Uterus (tissue), 4 donors: ENCODE data around the gene EVPL. TPM values are rescaled to one million over a fixed set of nuclear protein-coding genes. Genes with fewer than 3 reads are reported as not detected.

Source experiments
- DNase-seq, 2 donors: peaks; one replicate each; pipeline ENCODE4 v3.0.0-alpha.2; 2019 to 2020
- H3K27ac ChIP-seq, 2 donors: fragments of 200-600 bp; sonication (generic); 1 replicate in 1 of 2; 2 replicates in 1 of 2; pipeline ENCODE4 v1.5.1; 2016 to 2018
- H3K27me3 ChIP-seq, 2 donors: fragments of 200-600 bp; sonication (generic); one replicate each; pipeline ENCODE4 v1.5.1; 2018 to 2019; ENCODE audit warnings: control low read depth in 1 of 2
- H3K36me3 ChIP-seq, 2 donors: fragments of 200-600 bp; sonication (generic); one replicate each; pipeline ENCODE4 v1.5.1; 2019; ENCODE audit warnings: control low read depth in 1 of 2
- H3K4me1 ChIP-seq, 2 donors: fragments of 200-600 bp; sonication (generic); one replicate each; pipeline ENCODE4 v1.5.1; 2018 to 2019; ENCODE audit warnings: control low read depth in 1 of 2
- H3K4me3 ChIP-seq, 2 donors: fragments of 200-600 bp; sonication (generic); 1 replicate in 1 of 2; 2 replicates in 1 of 2; pipeline ENCODE4 v1.5.1; 2018 to 2019; ENCODE audit warnings: mild to moderate bottlenecking in 1 of 2
- H3K9me3 ChIP-seq, 2 donors: fragments of 200-600 bp; sonication (generic); one replicate each; pipeline ENCODE4 v1.5.1; 2019; ENCODE audit warnings: control low read depth in 1 of 2
- CTCF ChIP-seq, 4 experiments: fragments of 200-600 bp in 2 of 4; fragments of 450-650 bp in 2 of 4; sonication (generic) in 2 of 4; IDR thresholded peaks; one replicate each; pipeline ENCODE4 v1.5.1; 2016 to 2019; ENCODE audit warnings: antibody characterized with exemption in 4 of 4, mild to moderate bottlenecking in 2 of 4, moderate library complexity in 1 of 4
- POLR2A ChIP-seq, 2 donors: fragments of 450-650 bp; IDR thresholded peaks; one replicate each; pipeline ENCODE4 v1.6.1; 2016; ENCODE audit warnings: antibody characterized with exemption in 2 of 2, mild to moderate bottlenecking in 1 of 2, moderate library complexity in 1 of 2
- intact Hi-C: fragments of 100-400 bp; cut with DNase I; formaldehyde crosslinking; loops from one replicate; pipeline ENCODE4 v1.15.1; 2023; ENCODE audit warnings: low total_unique reads
- total RNA-seq, 4 donors: library from RNA; depleted of rRNA in 3 of 4; stranded (reverse); fragments of >200 nt in 3 of 4; gene quantifications; one replicate each; pipeline versions ENCODE4 v1.1.0 to v1.2.4, GENCODE V29; 2014 to 2023
- donor health status: DM: yes; HTN: yes; CAD: no.

Gene EVPL
- total RNA-seq, 4 donors from 2014 or later: 0.59 to 3.7 (median 2.8) TPM

- Histone ChIP-seq H3K9me3 (no peaks in the 10 kb centered on the region), H3K27ac (no peak overlapping the region), H3K27me3 (no peaks in the 10 kb centered on the region), H3K4me1 (no peaks in the 10 kb centered on the region), H3K4me3 (no peak overlapping the region), H3K36me3 (no peaks in the 10 kb centered on the region)
- DNase-seq: no peak
- intact Hi-C loops: no loop called here
- TF ChIP-seq POLR2A (IDR thresholded peaks at IDR 0.05) (no peak), CTCF (IDR thresholded peaks at IDR 0.05) (no peak)
Measured at GRCh38 chr17:76033139-76033538, 6.0 kb upstream of the EVPL start.

- H3K27ac ChIP-seq: no peak overlapping the region
- TF ChIP-seq POLR2A (IDR thresholded peaks at IDR 0.05) (no peak), CTCF (IDR thresholded peaks at IDR 0.05) (no peak)
- DNase-seq: no peak
- intact Hi-C loops: no loop called here
- no peaks in the 10 kb centered on the region for H3K9me3 ChIP-seq
- H3K36me3 ChIP-seq: no peaks in the 10 kb centered on the region
- H3K27me3 ChIP-seq: no peaks in the 10 kb centered on the region
- no peaks in the 10 kb centered on the region for H3K4me1 ChIP-seq
- H3K4me3 ChIP-seq: no peak overlapping the region
Measured at GRCh38 chr17:76032780-76033108, 5.6 kb upstream of the EVPL start.

GRCh38 chr17:76032073-76032779, 5.1 kb upstream of the EVPL start:
- Histone ChIP-seq H3K9me3 (no peaks in the 10 kb centered on the region), H3K4me1 (no peaks in the 10 kb centered on the region), H3K36me3 (no peaks in the 10 kb centered on the region), H3K27me3 (no peaks in the 10 kb centered on the region), H3K4me3 (no peak overlapping the region), H3K27ac (no peak overlapping the region)
- DNase-seq: no peak
- TF ChIP-seq CTCF (IDR thresholded peaks at IDR 0.05) (no peak), POLR2A (IDR thresholded peaks at IDR 0.05) (no peak)
- intact Hi-C loops: no loop called here

- no peaks in the 10 kb centered on the region for H3K36me3 ChIP-seq
- no peak for TF ChIP-seq CTCF (IDR thresholded peaks at IDR 0.05)
- no peak for TF ChIP-seq POLR2A (IDR thresholded peaks at IDR 0.05)
- intact Hi-C loops: no loop called here
- H3K4me1 ChIP-seq: no peaks in the 10 kb centered on the region
- H3K27me3 ChIP-seq: no peaks in the 10 kb centered on the region
- no peak overlapping the region for H3K4me3 ChIP-seq
- H3K9me3 ChIP-seq: no peaks in the 10 kb centered on the region
- no peak for DNase-seq
- H3K27ac ChIP-seq: no peak overlapping the region
Measured at GRCh38 chr17:76026714-76027158, 370 bp downstream of the EVPL start.

GRCh38 chr17:76025294-76025693, 1.8 kb downstream of the EVPL start:
- no peaks in the 10 kb centered on the region for H3K9me3 ChIP-seq
- H3K4me3 ChIP-seq: no peak overlapping the region
- H3K36me3 ChIP-seq: no peaks in the 10 kb centered on the region
- H3K27me3 ChIP-seq: no peaks in the 10 kb centered on the region
- H3K27ac ChIP-seq: no peak overlapping the region
- intact Hi-C loops: no loop called here
- no peaks in the 10 kb centered on the region for H3K4me1 ChIP-seq
- DNase-seq: no peak
- TF ChIP-seq CTCF (IDR thresholded peaks at IDR 0.05): no peak
- no peak for TF ChIP-seq POLR2A (IDR thresholded peaks at IDR 0.05)
